CD4-positive, alpha-beta T cell treated with Interleukin-15 for 1 hour (primary cell): ENCODE results near the gene ETV3.
"Not testable (repeated sequence)": the region's sequence is repeated elsewhere in the genome, so short reads cannot be mapped to it uniquely, and the experiment has no call there.

Experiments used
- DNase-seq: peaks from one replicate; pipeline ENCODE4 v3.0.0-alpha.2; 2020

ETV3 gene

GRCh38 chr1:157111396-157112165 lies 26.6 kb downstream of the ETV3 start:
- DNase-seq: no peak

- DNase-seq: no peak
Measured at GRCh38 chr1:157110686-157111085, 27.5 kb downstream of the ETV3 start.

GRCh38 chr1:157110003-157110402 lies 28.2 kb downstream of the ETV3 start:
- DNase-seq: no peak

GRCh38 chr1:157108448-157108847 lies 29.7 kb downstream of the ETV3 start:
- DNase-seq: no peak

GRCh38 chr1:157107702-157108101 lies 30.5 kb downstream of the ETV3 start:
- DNase-seq: no peak

- no peak for DNase-seq
Measured at GRCh38 chr1:157106813-157107189, 31.4 kb downstream of the ETV3 start.

GRCh38 chr1:157105988-157106812 lies 32.0 kb downstream of the ETV3 start:
- peak; percentile 83 for DNase-seq

GRCh38 chr1:157105298-157105987 lies 32.8 kb downstream of the ETV3 start:
- no peak for DNase-seq

- no peak for DNase-seq
Measured at GRCh38 chr1:157104598-157105293, 33.4 kb downstream of the ETV3 start.

- DNase-seq: no peak
Measured at GRCh38 chr1:157103268-157103667, 34.9 kb downstream of the ETV3 start.

- DNase-seq: no peak
Measured at GRCh38 chr1:157101149-157101548, 37.0 kb downstream of the ETV3 start.

GRCh38 chr1:157099633-157100009 lies 38.6 kb downstream of the ETV3 start, which contains the start of gene ETV3L:
Gene ETV3L, minus strand, starts transcription at chr1:157099808. Its CDS starts 285 bp downstream, at chr1:157099523.
- peak; percentile 44 for DNase-seq

- DNase-seq: not testable (repeated sequence)
Measured at GRCh38 chr1:157098987-157099632, 39.1 kb downstream of the ETV3 start.

GRCh38 chr1:157098519-157098918 lies 39.7 kb downstream of the ETV3 start:
- no peak for DNase-seq

- no peak for DNase-seq
Measured at GRCh38 chr1:157097692-157098091, 40.5 kb downstream of the ETV3 start.

- DNase-seq: no peak
Measured at GRCh38 chr1:157096881-157097280, 41.3 kb downstream of the ETV3 start.

- DNase-seq: no peak
Measured at GRCh38 chr1:157095551-157095950, 42.6 kb downstream of the ETV3 start.

- DNase-seq: no peak
Measured at GRCh38 chr1:157095091-157095490, 43.1 kb downstream of the ETV3 start.

GRCh38 chr1:157092831-157093230 lies 45.4 kb downstream of the ETV3 start:
- DNase-seq: no peak

GRCh38 chr1:157091668-157092273 lies 46.4 kb downstream of the ETV3 start:
- no peak for DNase-seq

GRCh38 chr1:157091186-157091585 lies 47.0 kb downstream of the ETV3 start:
- no peak for DNase-seq

- no peak for DNase-seq
Measured at GRCh38 chr1:157090771-157091170, 47.4 kb downstream of the ETV3 start.
